ENCODE data around the gene OSBPL8.

OSBPL8 gene

GRCh38 chr12:76340680-76341435 is 218.7 kb downstream of the OSBPL8 start:
- no peak overlapping the region for H3K27ac ChIP-seq (replicated peaks; ENCODE audit: low read length)
- H3K4me1 ChIP-seq (ENCODE audit: control insufficient read depth in 2 of 2, insufficient read depth in 1 of 2, low read depth in 1 of 2, low read length in 2 of 2) = no peaks in the 10 kb centered on the region
- no peak overlapping the region for H2BK120ac ChIP-seq (ENCODE audit: low read depth, low read length)
- H4K8ac ChIP-seq (ENCODE audit: low read depth, low read length) = no peak overlapping the region
- no peak overlapping the region for H2AFZ ChIP-seq (ENCODE audit: low read length)
- no peak for DNase-seq (ENCODE audit: low spot score)
- H3K14ac ChIP-seq (ENCODE audit: low read length) = no peak overlapping the region
- H3K9ac ChIP-seq (ENCODE audit: low read depth, low read length, poor library complexity) = no peak overlapping the region
- H3K4me3 ChIP-seq (ENCODE audit: low read length in 2 of 2) = no peak overlapping the region
- H3K18ac ChIP-seq (ENCODE audit: low read length) = no peak overlapping the region
- H2AK5ac ChIP-seq (ENCODE audit: low read depth, low read length) = no peak overlapping the region
- WGBS, 2 donors (ENCODE audit: extremely low coverage in 2 of 2, insufficient read length in 2 of 2, insufficient replicate concordance in 1 of 2) = no CpG with 5 or more reads among the region's 9 CpGs
- H3K27me3 ChIP-seq (ENCODE audit: control insufficient read depth in 3 of 3, insufficient read depth in 3 of 3, low read depth in 1 of 3, low read length in 3 of 3) = no peaks in the 10 kb centered on the region
- H3K23ac ChIP-seq (ENCODE audit: low read depth, low read length, poor library complexity) = no peak overlapping the region
- H2BK12ac ChIP-seq (ENCODE audit: low read length) = no peak overlapping the region
- no peak overlapping the region for H2BK5ac ChIP-seq (ENCODE audit: low read length)
- H3K4me2 ChIP-seq (ENCODE audit: insufficient read depth, low read length, poor library complexity, severe bottlenecking) = no peak overlapping the region
- no peak overlapping the region for H4K91ac ChIP-seq (ENCODE audit: low read depth, low read length, poor library complexity)
- peaks cover 0 to 2% of the 10 kb centered on the region in 2 donors for H3K36me3 ChIP-seq (replicated peaks in 1 of 2; ENCODE audit: control insufficient read depth in 2 of 2, insufficient read depth in 2 of 2, low read length in 2 of 2)
- H3K4ac ChIP-seq (ENCODE audit: low read length) = no peak overlapping the region
- peaks cover 0 to 2% of the 10 kb centered on the region in 2 donors for H3K9me3 ChIP-seq (replicated peaks in 1 of 2; ENCODE audit: control insufficient read depth in 2 of 2, insufficient read depth in 1 of 2, low read depth in 1 of 2, low read length in 2 of 2)
- H2BK15ac ChIP-seq (ENCODE audit: low read length) = no peak overlapping the region
- H3K79me1 ChIP-seq (ENCODE audit: low read depth, low read length) = no peaks in the 10 kb centered on the region

GRCh38 chr12:76337583-76337982 is 222.0 kb downstream of the OSBPL8 start:
- no peak overlapping the region for H3K14ac ChIP-seq (ENCODE audit: low read length)
- no peaks in the 10 kb centered on the region for H3K79me1 ChIP-seq (ENCODE audit: low read depth, low read length)
- no peak overlapping the region for H3K4ac ChIP-seq (ENCODE audit: low read length)
- peaks cover 0 to 2% of the 10 kb centered on the region in 2 donors for H3K4me1 ChIP-seq (ENCODE audit: control insufficient read depth in 2 of 2, insufficient read depth in 1 of 2, low read depth in 1 of 2, low read length in 2 of 2)
- no peak overlapping the region for H3K18ac ChIP-seq (ENCODE audit: low read length)
- H3K4me3 ChIP-seq (ENCODE audit: low read length in 2 of 2) = no peak overlapping the region
- peaks cover 0 to 2% of the 10 kb centered on the region in 2 donors for H3K9me3 ChIP-seq (replicated peaks in 1 of 2; ENCODE audit: control insufficient read depth in 2 of 2, insufficient read depth in 1 of 2, low read depth in 1 of 2, low read length in 2 of 2)
- no peak overlapping the region for H2BK120ac ChIP-seq (ENCODE audit: low read depth, low read length)
- H4K91ac ChIP-seq (ENCODE audit: low read depth, low read length, poor library complexity) = no peak overlapping the region
- H2BK5ac ChIP-seq (ENCODE audit: low read length) = no peak overlapping the region
- no peak overlapping the region for H2BK15ac ChIP-seq (ENCODE audit: low read length)
- H3K4me2 ChIP-seq (ENCODE audit: insufficient read depth, low read length, poor library complexity, severe bottlenecking) = no peak overlapping the region
- no peaks in the 10 kb centered on the region for H3K36me3 ChIP-seq (replicated peaks in 1 of 2; ENCODE audit: control insufficient read depth in 2 of 2, insufficient read depth in 2 of 2, low read length in 2 of 2)
- no peak for DNase-seq (ENCODE audit: low spot score)
- H3K9ac ChIP-seq (ENCODE audit: low read depth, low read length, poor library complexity) = no peak overlapping the region
- no peaks in the 10 kb centered on the region for H3K27me3 ChIP-seq (ENCODE audit: control insufficient read depth in 3 of 3, insufficient read depth in 3 of 3, low read depth in 1 of 3, low read length in 3 of 3)
- WGBS, 2 donors (ENCODE audit: extremely low coverage in 2 of 2, insufficient read length in 2 of 2, insufficient replicate concordance in 1 of 2) = no CpG with 5 or more reads among the region's 3 CpGs
- no peak overlapping the region for H2BK12ac ChIP-seq (ENCODE audit: low read length)
- H4K8ac ChIP-seq (ENCODE audit: low read depth, low read length) = no peak overlapping the region
- no peak overlapping the region for H3K27ac ChIP-seq (replicated peaks; ENCODE audit: low read length)
- no peak overlapping the region for H3K23ac ChIP-seq (ENCODE audit: low read depth, low read length, poor library complexity)
- no peak overlapping the region for H2AFZ ChIP-seq (ENCODE audit: low read length)
- no peak overlapping the region for H2AK5ac ChIP-seq (ENCODE audit: low read depth, low read length)

GRCh38 chr12:76332606-76333005 is 227.0 kb downstream of the OSBPL8 start:
- peaks cover 0 to 2% of the 10 kb centered on the region in 2 donors for H3K9me3 ChIP-seq (replicated peaks in 1 of 2; ENCODE audit: control insufficient read depth in 2 of 2, insufficient read depth in 1 of 2, low read depth in 1 of 2, low read length in 2 of 2)
- WGBS, 2 donors (ENCODE audit: extremely low coverage in 2 of 2, insufficient read length in 2 of 2, insufficient replicate concordance in 1 of 2) = no CpG with 5 or more reads among the region's 1 CpG
- H3K4me1 ChIP-seq (ENCODE audit: control insufficient read depth in 2 of 2, insufficient read depth in 1 of 2, low read depth in 1 of 2, low read length in 2 of 2) = peaks cover 0 to 2% of the 10 kb centered on the region in 2 donors
- no peaks in the 10 kb centered on the region for H3K36me3 ChIP-seq (replicated peaks in 1 of 2; ENCODE audit: control insufficient read depth in 2 of 2, insufficient read depth in 2 of 2, low read length in 2 of 2)
- no peak overlapping the region for H3K27ac ChIP-seq (replicated peaks; ENCODE audit: low read length)
- no peak overlapping the region for H3K4me2 ChIP-seq (ENCODE audit: insufficient read depth, low read length, poor library complexity, severe bottlenecking)
- no peak overlapping the region for H2BK5ac ChIP-seq (ENCODE audit: low read length)
- DNase-seq (ENCODE audit: low spot score) = no peak
- no peak overlapping the region for H3K18ac ChIP-seq (ENCODE audit: low read length)
- no peak overlapping the region for H4K91ac ChIP-seq (ENCODE audit: low read depth, low read length, poor library complexity)
- H2BK120ac ChIP-seq (ENCODE audit: low read depth, low read length) = no peak overlapping the region
- no peak overlapping the region for H2BK15ac ChIP-seq (ENCODE audit: low read length)
- H3K14ac ChIP-seq (ENCODE audit: low read length) = no peak overlapping the region
- H3K4ac ChIP-seq (ENCODE audit: low read length) = no peak overlapping the region
- H3K4me3 ChIP-seq (ENCODE audit: low read length in 2 of 2) = no peak overlapping the region
- H3K9ac ChIP-seq (ENCODE audit: low read depth, low read length, poor library complexity) = no peak overlapping the region
- H4K8ac ChIP-seq (ENCODE audit: low read depth, low read length) = no peak overlapping the region
- no peaks in the 10 kb centered on the region for H3K79me1 ChIP-seq (ENCODE audit: low read depth, low read length)
- no peak overlapping the region for H2AK5ac ChIP-seq (ENCODE audit: low read depth, low read length)
- H2BK12ac ChIP-seq (ENCODE audit: low read length) = no peak overlapping the region
- no peaks in the 10 kb centered on the region for H3K27me3 ChIP-seq (ENCODE audit: control insufficient read depth in 3 of 3, insufficient read depth in 3 of 3, low read depth in 1 of 3, low read length in 3 of 3)
- H3K23ac ChIP-seq (ENCODE audit: low read depth, low read length, poor library complexity) = no peak overlapping the region
- no peak overlapping the region for H2AFZ ChIP-seq (ENCODE audit: low read length)

GRCh38 chr12:76329606-76330005 is 230.0 kb downstream of the OSBPL8 start:
- no peak for DNase-seq (ENCODE audit: low spot score)
- no peak overlapping the region for H2AK5ac ChIP-seq (ENCODE audit: low read depth, low read length)
- H3K36me3 ChIP-seq (replicated peaks in 1 of 2; ENCODE audit: control insufficient read depth in 2 of 2, insufficient read depth in 2 of 2, low read length in 2 of 2) = no peaks in the 10 kb centered on the region
- H3K9me3 ChIP-seq (replicated peaks in 1 of 2; ENCODE audit: control insufficient read depth in 2 of 2, insufficient read depth in 1 of 2, low read depth in 1 of 2, low read length in 2 of 2) = no peaks in the 10 kb centered on the region
- H2BK120ac ChIP-seq (ENCODE audit: low read depth, low read length) = no peak overlapping the region
- no peak overlapping the region for H3K27ac ChIP-seq (replicated peaks; ENCODE audit: low read length)
- H2BK12ac ChIP-seq (ENCODE audit: low read length) = no peak overlapping the region
- H2BK15ac ChIP-seq (ENCODE audit: low read length) = no peak overlapping the region
- H3K4ac ChIP-seq (ENCODE audit: low read length) = no peak overlapping the region
- H3K27me3 ChIP-seq (ENCODE audit: control insufficient read depth in 3 of 3, insufficient read depth in 3 of 3, low read depth in 1 of 3, low read length in 3 of 3) = no peaks in the 10 kb centered on the region
- H3K18ac ChIP-seq (ENCODE audit: low read length) = no peak overlapping the region
- H3K4me2 ChIP-seq (ENCODE audit: insufficient read depth, low read length, poor library complexity, severe bottlenecking) = no peak overlapping the region
- no CpG with 5 or more reads among the region's 5 CpGs for WGBS, 2 donors (ENCODE audit: extremely low coverage in 2 of 2, insufficient read length in 2 of 2, insufficient replicate concordance in 1 of 2)
- no peaks in the 10 kb centered on the region for H3K4me1 ChIP-seq (ENCODE audit: control insufficient read depth in 2 of 2, insufficient read depth in 1 of 2, low read depth in 1 of 2, low read length in 2 of 2)
- H3K4me3 ChIP-seq (ENCODE audit: low read length in 2 of 2) = no peak overlapping the region
- H3K9ac ChIP-seq (ENCODE audit: low read depth, low read length, poor library complexity) = no peak overlapping the region
- no peaks in the 10 kb centered on the region for H3K79me1 ChIP-seq (ENCODE audit: low read depth, low read length)
- no peak overlapping the region for H3K23ac ChIP-seq (ENCODE audit: low read depth, low read length, poor library complexity)
- no peak overlapping the region for H4K91ac ChIP-seq (ENCODE audit: low read depth, low read length, poor library complexity)
- no peak overlapping the region for H2AFZ ChIP-seq (ENCODE audit: low read length)
- H2BK5ac ChIP-seq (ENCODE audit: low read length) = no peak overlapping the region
- no peak overlapping the region for H4K8ac ChIP-seq (ENCODE audit: low read depth, low read length)
- H3K14ac ChIP-seq (ENCODE audit: low read length) = no peak overlapping the region
